ENCODE data around the gene EVC2.

The EVC2 gene

DNA sequence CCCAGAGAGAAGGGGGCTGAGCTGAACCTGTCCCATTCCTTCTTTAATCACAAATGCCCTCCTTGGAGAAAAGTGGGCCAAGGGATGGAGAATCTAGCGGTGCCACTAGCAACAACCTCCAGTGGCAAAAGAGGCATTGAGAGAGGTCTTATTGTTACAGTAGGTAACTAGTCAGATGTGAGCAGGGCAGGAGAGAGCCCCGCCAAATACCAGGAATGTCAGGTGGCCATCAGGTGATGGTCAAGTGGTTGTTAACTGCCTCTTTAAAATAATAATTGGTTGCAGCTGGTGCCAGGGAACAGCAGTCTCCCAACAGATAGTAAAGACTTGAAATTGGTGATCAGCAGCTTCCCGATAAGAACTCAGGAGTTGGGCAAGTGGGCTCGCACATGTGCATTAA, 116.1 kb downstream of the EVC2 start:
- no peaks in the 10 kb centered on the region for H3K79me2 ChIP-seq (ENCODE audit: insufficient read depth, low read length)
- H3K4me2 ChIP-seq (ENCODE audit: low read depth, low read length, poor library complexity, severe bottlenecking), result no peak overlapping the region
- H3K4me1 ChIP-seq (ENCODE audit: insufficient read depth, low read length, poor library complexity, severe bottlenecking), result no peaks in the 10 kb centered on the region
- no peaks in the 10 kb centered on the region for H3K36me3 ChIP-seq (ENCODE audit: insufficient read depth, low read length)
- no peak overlapping the region for H2AFZ ChIP-seq (ENCODE audit: low read length)
- H3K9me3 ChIP-seq (ENCODE audit: insufficient read depth, low read depth, low read length), result no peaks in the 10 kb centered on the region
- no peak overlapping the region for H3K9ac ChIP-seq (ENCODE audit: low read depth, low read length, poor library complexity, severe bottlenecking)
- TF ChIP-seq, protein P1, sequence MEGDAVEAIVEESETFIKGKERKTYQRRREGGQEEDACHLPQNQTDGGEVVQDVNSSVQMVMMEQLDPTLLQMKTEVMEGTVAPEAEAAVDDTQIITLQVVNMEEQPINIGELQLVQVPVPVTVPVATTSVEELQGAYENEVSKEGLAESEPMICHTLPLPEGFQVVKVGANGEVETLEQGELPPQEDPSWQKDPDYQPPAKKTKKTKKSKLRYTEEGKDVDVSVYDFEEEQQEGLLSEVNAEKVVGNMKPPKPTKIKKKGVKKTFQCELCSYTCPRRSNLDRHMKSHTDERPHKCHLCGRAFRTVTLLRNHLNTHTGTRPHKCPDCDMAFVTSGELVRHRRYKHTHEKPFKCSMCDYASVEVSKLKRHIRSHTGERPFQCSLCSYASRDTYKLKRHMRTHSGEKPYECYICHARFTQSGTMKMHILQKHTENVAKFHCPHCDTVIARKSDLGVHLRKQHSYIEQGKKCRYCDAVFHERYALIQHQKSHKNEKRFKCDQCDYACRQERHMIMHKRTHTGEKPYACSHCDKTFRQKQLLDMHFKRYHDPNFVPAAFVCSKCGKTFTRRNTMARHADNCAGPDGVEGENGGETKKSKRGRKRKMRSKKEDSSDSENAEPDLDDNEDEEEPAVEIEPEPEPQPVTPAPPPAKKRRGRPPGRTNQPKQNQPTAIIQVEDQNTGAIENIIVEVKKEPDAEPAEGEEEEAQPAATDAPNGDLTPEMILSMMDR (conservative IDR thresholded peaks at IDR 0.05; ENCODE audit: low read length), result no peak
- TF ChIP-seq EZH2phosphoT487 (IDR thresholded peaks at IDR 0.05; ENCODE audit: borderline replicate concordance), result no peak
- no peaks in the 10 kb centered on the region for H4K20me1 ChIP-seq (ENCODE audit: insufficient read depth, low read length, poor library complexity, severe bottlenecking)
- H3K4me3 ChIP-seq (ENCODE audit: low read length, poor library complexity, severe bottlenecking), result no peak overlapping the region
- H3F3A ChIP-seq (ENCODE audit: low read depth), result no peaks in the 10 kb centered on the region
- H3K9me2 ChIP-seq (replicated peaks; ENCODE audit: low read depth, low read length), result no peaks in the 10 kb centered on the region
- no peaks in the 10 kb centered on the region for H3K27me3 ChIP-seq (ENCODE audit: insufficient read depth, low read length, poor library complexity, severe bottlenecking)

DNA sequence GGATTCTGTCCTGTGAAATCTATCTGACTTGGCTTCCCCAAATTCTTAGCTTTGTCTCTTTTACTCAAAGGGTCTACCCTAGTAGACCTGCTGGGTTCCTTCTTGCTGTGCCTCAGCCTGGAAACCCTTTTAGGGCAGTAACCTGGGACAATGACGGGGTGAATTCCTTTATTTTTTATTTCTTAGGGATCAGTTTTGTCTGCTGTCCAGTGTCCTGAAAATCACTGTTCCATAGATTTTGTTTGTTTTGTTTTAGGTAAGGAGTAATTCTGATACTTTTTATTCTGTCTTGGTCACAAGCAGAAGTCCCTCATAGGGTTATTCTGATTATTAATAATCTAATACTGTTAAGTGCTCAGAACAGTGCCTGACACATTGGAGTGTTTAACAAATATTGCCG, 118.9 kb downstream of the EVC2 start:
- no peaks in the 10 kb centered on the region for H3K79me2 ChIP-seq (ENCODE audit: insufficient read depth, low read length)
- no peaks in the 10 kb centered on the region for H4K20me1 ChIP-seq (ENCODE audit: insufficient read depth, low read length, poor library complexity, severe bottlenecking)
- no peak overlapping the region for H2AFZ ChIP-seq (ENCODE audit: low read length)
- no peak overlapping the region for H3K9ac ChIP-seq (ENCODE audit: low read depth, low read length, poor library complexity, severe bottlenecking)
- H3F3A ChIP-seq (ENCODE audit: low read depth), result no peaks in the 10 kb centered on the region
- H3K4me1 ChIP-seq (ENCODE audit: insufficient read depth, low read length, poor library complexity, severe bottlenecking), result no peaks in the 10 kb centered on the region
- H3K9me2 ChIP-seq (replicated peaks; ENCODE audit: low read depth, low read length), result no peaks in the 10 kb centered on the region
- no peaks in the 10 kb centered on the region for H3K9me3 ChIP-seq (ENCODE audit: insufficient read depth, low read depth, low read length)
- H3K4me2 ChIP-seq (ENCODE audit: low read depth, low read length, poor library complexity, severe bottlenecking), result no peak overlapping the region
- H3K36me3 ChIP-seq (ENCODE audit: insufficient read depth, low read length), result no peaks in the 10 kb centered on the region
- H3K27me3 ChIP-seq (ENCODE audit: insufficient read depth, low read length, poor library complexity, severe bottlenecking), result no peaks in the 10 kb centered on the region
- H3K4me3 ChIP-seq (ENCODE audit: low read length, poor library complexity, severe bottlenecking), result no peak overlapping the region
- TF ChIP-seq, protein P1 (conservative IDR thresholded peaks at IDR 0.05; ENCODE audit: low read length), result no peak
- no peak for TF ChIP-seq EZH2phosphoT487 (IDR thresholded peaks at IDR 0.05; ENCODE audit: borderline replicate concordance)

DNA sequence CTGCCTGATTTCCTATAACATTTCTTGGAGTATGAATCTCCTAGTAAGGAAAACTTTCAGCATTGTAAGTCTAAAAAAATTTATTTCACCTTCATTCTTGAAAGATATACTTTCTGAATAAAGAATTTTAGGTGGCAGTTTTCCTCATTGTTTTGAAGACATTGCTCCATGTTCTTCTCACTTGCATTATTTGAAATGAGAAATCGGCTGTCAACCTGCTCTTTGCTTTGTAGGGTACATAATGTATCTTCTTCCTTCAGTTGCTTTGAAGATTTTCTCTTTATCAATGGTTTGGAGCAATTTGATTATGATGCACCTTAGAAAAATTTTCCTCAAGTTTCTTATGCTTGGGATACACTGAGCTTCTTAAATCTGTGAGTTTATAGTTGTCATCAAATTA, 120.3 kb downstream of the EVC2 start:
- Histone ChIP-seq H3K27me3 (ENCODE audit: insufficient read depth, low read length, poor library complexity, severe bottlenecking) (no peaks in the 10 kb centered on the region), H3K9me2 (replicated peaks; ENCODE audit: low read depth, low read length) (no peaks in the 10 kb centered on the region), H3K4me1 (ENCODE audit: insufficient read depth, low read length, poor library complexity, severe bottlenecking) (no peaks in the 10 kb centered on the region), H3K9me3 (ENCODE audit: insufficient read depth, low read depth, low read length) (no peaks in the 10 kb centered on the region), H3F3A (ENCODE audit: low read depth) (no peaks in the 10 kb centered on the region), H3K79me2 (ENCODE audit: insufficient read depth, low read length) (no peaks in the 10 kb centered on the region), H3K36me3 (ENCODE audit: insufficient read depth, low read length) (no peaks in the 10 kb centered on the region), H3K4me2 (ENCODE audit: low read depth, low read length, poor library complexity, severe bottlenecking) (no peak overlapping the region), H4K20me1 (ENCODE audit: insufficient read depth, low read length, poor library complexity, severe bottlenecking) (no peaks in the 10 kb centered on the region), H3K4me3 (ENCODE audit: low read length, poor library complexity, severe bottlenecking) (no peak overlapping the region), H3K9ac (ENCODE audit: low read depth, low read length, poor library complexity, severe bottlenecking) (no peak overlapping the region), H2AFZ (ENCODE audit: low read length) (no peak overlapping the region)
- TF ChIP-seq, protein P1 (conservative IDR thresholded peaks at IDR 0.05; ENCODE audit: low read length), result no peak
- no peak for TF ChIP-seq EZH2phosphoT487 (IDR thresholded peaks at IDR 0.05; ENCODE audit: borderline replicate concordance)
